ENCODE results near the gene MAN2C1. TPM values are rescaled to one million over a fixed set of nuclear protein-coding genes. Genes with fewer than 3 reads are reported as not detected.

MAN2C1 gene
- total and polyA plus RNA-seq, 11 donors, result 61.3 to 150 (median 111) TPM

- intact Hi-C loops (cut with DNase I), result no loop called here
- Histone ChIP-seq H3K27me3 (no peaks in the 10 kb centered on the region), H3K4me1 (no peaks in the 10 kb centered on the region), H3K36me3 (peaks cover 0 to 66% (median 58%) of the 10 kb centered on the region in 9 donors), H3K27ac (no peak overlapping the region), H3K9me3 (no peaks in the 10 kb centered on the region), H3K4me3 (no peak overlapping the region)
- no peak for TF ChIP-seq POLR2A (IDR thresholded peaks at IDR 0.05)
- TF ChIP-seq, protein P1, sequence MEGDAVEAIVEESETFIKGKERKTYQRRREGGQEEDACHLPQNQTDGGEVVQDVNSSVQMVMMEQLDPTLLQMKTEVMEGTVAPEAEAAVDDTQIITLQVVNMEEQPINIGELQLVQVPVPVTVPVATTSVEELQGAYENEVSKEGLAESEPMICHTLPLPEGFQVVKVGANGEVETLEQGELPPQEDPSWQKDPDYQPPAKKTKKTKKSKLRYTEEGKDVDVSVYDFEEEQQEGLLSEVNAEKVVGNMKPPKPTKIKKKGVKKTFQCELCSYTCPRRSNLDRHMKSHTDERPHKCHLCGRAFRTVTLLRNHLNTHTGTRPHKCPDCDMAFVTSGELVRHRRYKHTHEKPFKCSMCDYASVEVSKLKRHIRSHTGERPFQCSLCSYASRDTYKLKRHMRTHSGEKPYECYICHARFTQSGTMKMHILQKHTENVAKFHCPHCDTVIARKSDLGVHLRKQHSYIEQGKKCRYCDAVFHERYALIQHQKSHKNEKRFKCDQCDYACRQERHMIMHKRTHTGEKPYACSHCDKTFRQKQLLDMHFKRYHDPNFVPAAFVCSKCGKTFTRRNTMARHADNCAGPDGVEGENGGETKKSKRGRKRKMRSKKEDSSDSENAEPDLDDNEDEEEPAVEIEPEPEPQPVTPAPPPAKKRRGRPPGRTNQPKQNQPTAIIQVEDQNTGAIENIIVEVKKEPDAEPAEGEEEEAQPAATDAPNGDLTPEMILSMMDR (IDR thresholded peaks at IDR 0.05), result no peak
- 83 to 90% (median 88%) methylated on average over 22 to 28 of the region's 28 CpGs for WGBS, 4 donors
- ATAC-seq (no peak), DNase-seq (no peak)
These were observed 12.4 kb downstream of the MAN2C1 start for GRCh38 chr15:75356006-75356405.

DNA sequence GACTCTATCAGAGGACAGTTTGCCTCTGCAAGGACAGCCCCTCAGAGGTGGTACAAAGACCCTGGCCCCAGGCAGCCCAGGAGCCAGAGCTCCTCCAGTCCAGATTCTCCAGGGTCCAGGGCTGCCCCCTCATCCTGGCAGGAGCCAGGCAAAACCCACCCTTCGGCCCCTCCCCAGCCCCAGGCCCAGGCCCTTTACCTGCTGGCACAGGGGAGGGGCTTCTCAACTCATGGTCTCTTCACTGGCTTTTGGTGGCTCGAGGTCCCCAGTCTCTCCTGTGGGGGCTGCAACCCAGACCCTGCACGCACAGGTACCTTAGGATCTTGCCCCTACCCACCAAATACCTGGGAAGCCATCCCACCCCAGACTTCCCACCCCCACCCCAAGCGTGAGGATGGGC lies 13.0 kb downstream of the MAN2C1 start:
- intact Hi-C loops (cut with DNase I), result no loop called here
- DNase-seq (peak in 1 of 5 donors; percentile 26), ATAC-seq (no peak)
- H3K4me3 ChIP-seq, result no peak overlapping the region
- no peaks in the 10 kb centered on the region for H3K27me3 ChIP-seq
- TF ChIP-seq POLR2A (IDR thresholded peaks at IDR 0.05), result no peak
- TF ChIP-seq, protein P1 (IDR thresholded peaks at IDR 0.05), result no peak
- WGBS, 4 donors, result 90 to 97% (median 93%) methylated on average over 3 to 4 of the region's 4 CpGs
- peaks cover 0 to 3% (median 0%) of the 10 kb centered on the region in 12 donors for H3K4me1 ChIP-seq
- H3K36me3 ChIP-seq, result peaks cover 0 to 60% (median 51%) of the 10 kb centered on the region in 9 donors
- H3K27ac ChIP-seq, result no peak overlapping the region
- no peaks in the 10 kb centered on the region for H3K9me3 ChIP-seq

DNA sequence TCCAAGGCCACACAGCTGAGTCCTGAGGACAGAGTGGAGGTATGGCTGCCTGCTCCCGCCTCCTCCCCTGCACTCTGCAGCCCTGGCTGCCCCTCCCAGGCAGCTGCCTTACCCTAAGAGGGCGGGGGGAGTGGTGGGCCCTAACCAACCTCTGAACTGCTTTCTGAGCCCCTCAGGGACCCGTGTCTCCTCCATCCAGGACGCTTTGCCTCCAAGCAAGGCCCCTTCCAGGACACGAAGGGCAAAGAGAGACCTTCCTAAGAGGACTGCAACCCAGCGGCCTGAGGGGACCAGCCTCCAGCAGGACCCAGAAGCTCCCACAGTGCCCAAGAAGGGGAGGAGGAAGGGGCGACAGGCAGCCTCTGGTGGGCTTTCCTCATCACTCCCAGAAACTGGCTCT lies 14.0 kb downstream of the MAN2C1 start:
- H3K36me3 ChIP-seq, result peaks cover 0 to 51% (median 42%) of the 10 kb centered on the region in 9 donors
- H3K27me3 ChIP-seq, result no peaks in the 10 kb centered on the region
- intact Hi-C loops (cut with DNase I), result no loop called here
- no peak for TF ChIP-seq POLR2A (IDR thresholded peaks at IDR 0.05)
- TF ChIP-seq, protein P1 (IDR thresholded peaks at IDR 0.05), result no peak
- 76 to 89% (median 84%) methylated on average over 5 to 7 of the region's 7 CpGs for WGBS, 4 donors
- H3K27ac ChIP-seq, result no peak overlapping the region
- H3K4me3 ChIP-seq, result no peak overlapping the region
- DNase-seq (peak in 1 of 5 donors; percentile 10), ATAC-seq (no peak)
- H3K4me1 ChIP-seq, result peaks cover 0 to 12% (median 0%) of the 10 kb centered on the region in 12 donors
- no peaks in the 10 kb centered on the region for H3K9me3 ChIP-seq

- DNase-seq (peak in 2 of 5 donors; percentile 18 to 58), ATAC-seq (no peak)
- no peaks in the 10 kb centered on the region for H3K27me3 ChIP-seq
- TF ChIP-seq, protein P1 (IDR thresholded peaks at IDR 0.05), result no peak
- TF ChIP-seq POLR2A (IDR thresholded peaks at IDR 0.05), result no peak
- H3K4me1 ChIP-seq, result peaks cover 0 to 20% (median 6%) of the 10 kb centered on the region in 12 donors
- no peaks in the 10 kb centered on the region for H3K9me3 ChIP-seq
- H3K36me3 ChIP-seq, result peaks cover 0 to 42% (median 34%) of the 10 kb centered on the region in 9 donors
- intact Hi-C loops (cut with DNase I), result no loop called here
- WGBS, 4 donors, result 77 to 90% (median 84%) methylated on average over 6 to 7 of the region's 7 CpGs
- H3K4me3 ChIP-seq, result no peak overlapping the region
- H3K27ac ChIP-seq, result no peak overlapping the region
These were observed 14.8 kb downstream of the MAN2C1 start for GRCh38 chr15:75353604-75354003.

All from heart left ventricle (tissue), 16 donors.